ENCODE data around the gene AMIGO2.

Gene AMIGO2

GRCh38 chr12:47084172-47084571 lies 4.4 kb upstream of the AMIGO2 start:
- no peaks in the 10 kb centered on the region for H3K27me3 Mint-ChIP-seq
- ATAC-seq (no peak), DNase-seq (no peak)
- peak overlapping the region; percentile 18 to 31 for H3K4me3 Mint-ChIP-seq
- no peaks in the 10 kb centered on the region for H3K9me3 Mint-ChIP-seq
- peak overlapping the region; percentile 7 to 9 for H3K27ac Mint-ChIP-seq
- H3K4me1 Mint-ChIP-seq: peaks cover 54% of the 10 kb centered on the region

GRCh38 chr12:47082796-47083621 lies 3.2 kb upstream of the AMIGO2 start:
- DNase-seq: no peak

GRCh38 chr12:47082283-47082682 lies 2.5 kb upstream of the AMIGO2 start:
- Mint-ChIP-seq H3K27me3 (no peaks in the 10 kb centered on the region), H3K4me1 (peaks cover 69% of the 10 kb centered on the region), H3K4me3 (peak overlapping the region in 1 of 2 donors; percentile 7)

More at GRCh38 chr12:47082796-47083621, 3.2 kb upstream of the AMIGO2 start:
- Mint-ChIP-seq H3K27me3 (no peaks in the 10 kb centered on the region), H3K4me3 (peak overlapping the region in 1 of 2 donors; percentile 31), H3K4me1 (peaks cover 62% of the 10 kb centered on the region), H3K9me3 (no peaks in the 10 kb centered on the region), H3K27ac (no peak overlapping the region)
- no peak for ATAC-seq

GRCh38 chr12:47080725-47081502 lies 1.2 kb upstream of the AMIGO2 start:
- ATAC-seq (peak; percentile 50), DNase-seq (peak; percentile 47 to 56)
- peaks cover 79% of the 10 kb centered on the region for H3K4me1 Mint-ChIP-seq
- peak overlapping the region; percentile 43 to 77 for H3K27ac Mint-ChIP-seq
- no peaks in the 10 kb centered on the region for H3K9me3 Mint-ChIP-seq
- peak overlapping the region; percentile 90 to 91 for H3K4me3 Mint-ChIP-seq
- H3K27me3 Mint-ChIP-seq: no peaks in the 10 kb centered on the region

More at GRCh38 chr12:47082283-47082682, 2.5 kb upstream of the AMIGO2 start:
- ATAC-seq (no peak), DNase-seq (no peak)
- H3K27ac Mint-ChIP-seq: no peak overlapping the region
- H3K9me3 Mint-ChIP-seq: no peaks in the 10 kb centered on the region

GRCh38 chr12:47079981-47080724 lies 394 bp upstream of the AMIGO2 start:
- no peaks in the 10 kb centered on the region for H3K27me3 Mint-ChIP-seq
- DNase-seq (peak; percentile 49 to 52), ATAC-seq (peak; percentile 48)
- H3K4me1 Mint-ChIP-seq: peaks cover 79% of the 10 kb centered on the region
- peak overlapping the region; percentile 90 to 91 for H3K4me3 Mint-ChIP-seq
- peak overlapping the region; percentile 43 to 77 for H3K27ac Mint-ChIP-seq
- no peaks in the 10 kb centered on the region for H3K9me3 Mint-ChIP-seq

GRCh38 chr12:47078733-47079467 lies 859 bp downstream of the AMIGO2 start:
- ATAC-seq (peak; percentile 62), DNase-seq (peak; percentile 31 to 49)
- no peaks in the 10 kb centered on the region for H3K27me3 Mint-ChIP-seq
- peak overlapping the region; percentile 90 to 98 for H3K4me3 Mint-ChIP-seq
- H3K4me1 Mint-ChIP-seq: peaks cover 69% of the 10 kb centered on the region
- H3K9me3 Mint-ChIP-seq: no peaks in the 10 kb centered on the region
- peak overlapping the region; percentile 91 to 98 for H3K27ac Mint-ChIP-seq

GRCh38 chr12:47078086-47078395 lies 1.7 kb downstream of the AMIGO2 start:
- DNase-seq: no peak
- Mint-ChIP-seq H3K27me3 (no peaks in the 10 kb centered on the region), H3K27ac (no peak overlapping the region), H3K4me1 (peaks cover 60% of the 10 kb centered on the region), H3K9me3 (no peaks in the 10 kb centered on the region), H3K4me3 (peak overlapping the region; percentile 90 to 98)
- no peak for ATAC-seq

GRCh38 chr12:47077206-47078085 lies 2.3 kb downstream of the AMIGO2 start:
- H3K9me3 Mint-ChIP-seq: no peaks in the 10 kb centered on the region
- ATAC-seq (no peak), DNase-seq (no peak)
- H3K4me1 Mint-ChIP-seq: peaks cover 54% of the 10 kb centered on the region
- peak overlapping the region; percentile 90 to 98 for H3K4me3 Mint-ChIP-seq
- peak overlapping the region in 1 of 2 donors; percentile 48 for H3K27ac Mint-ChIP-seq
- H3K27me3 Mint-ChIP-seq: no peaks in the 10 kb centered on the region

- ATAC-seq (no peak), DNase-seq (no peak)
- Mint-ChIP-seq H3K4me3 (peak overlapping the region in 1 of 2 donors; percentile 90), H3K27ac (no peak overlapping the region), H3K27me3 (no peaks in the 10 kb centered on the region), H3K9me3 (no peaks in the 10 kb centered on the region), H3K4me1 (peaks cover 37% of the 10 kb centered on the region)
These were observed 4.3 kb downstream of the AMIGO2 start for GRCh38 chr12:47075192-47076084.

GRCh38 chr12:47074757-47075156 lies 5.0 kb downstream of the AMIGO2 start:
- H3K27me3 Mint-ChIP-seq: no peaks in the 10 kb centered on the region
- DNase-seq (no peak), ATAC-seq (no peak)
- no peaks in the 10 kb centered on the region for H3K9me3 Mint-ChIP-seq
- no peak overlapping the region for H3K4me3 Mint-ChIP-seq
- peaks cover 37% of the 10 kb centered on the region for H3K4me1 Mint-ChIP-seq
- no peak overlapping the region for H3K27ac Mint-ChIP-seq

GRCh38 chr12:47073951-47074350 lies 5.8 kb downstream of the AMIGO2 start:
- peaks cover 37% of the 10 kb centered on the region for H3K4me1 Mint-ChIP-seq
- H3K4me3 Mint-ChIP-seq: no peak overlapping the region
- ATAC-seq: no peak
- H3K9me3 Mint-ChIP-seq: no peaks in the 10 kb centered on the region
- no peak overlapping the region for H3K27ac Mint-ChIP-seq
- H3K27me3 Mint-ChIP-seq: no peaks in the 10 kb centered on the region
- no peak for DNase-seq

GRCh38 chr12:47071241-47071852 lies 8.4 kb downstream of the AMIGO2 start:
- H3K4me3 Mint-ChIP-seq: no peak overlapping the region
- no peak for DNase-seq
- peaks cover 31% of the 10 kb centered on the region for H3K4me1 Mint-ChIP-seq

GRCh38 chr12:47070310-47070709 lies 9.4 kb downstream of the AMIGO2 start:
- DNase-seq (no peak), ATAC-seq (no peak)
- no peaks in the 10 kb centered on the region for H3K9me3 Mint-ChIP-seq
- H3K27me3 Mint-ChIP-seq: no peaks in the 10 kb centered on the region
- H3K27ac Mint-ChIP-seq: no peak overlapping the region
- H3K4me3 Mint-ChIP-seq: no peak overlapping the region
- peaks cover 20% of the 10 kb centered on the region for H3K4me1 Mint-ChIP-seq

More at GRCh38 chr12:47071241-47071852, 8.4 kb downstream of the AMIGO2 start:
- Mint-ChIP-seq H3K27ac (no peak overlapping the region), H3K9me3 (no peaks in the 10 kb centered on the region), H3K27me3 (no peaks in the 10 kb centered on the region)
- ATAC-seq: no peak

Data from stimulated activated naive CD8-positive, alpha-beta T cell treated with anti-CD3 and anti-CD28 coated beads, Interleukin-15, amount 100 ng/mL, for 72 hours (primary cell).